Hepatocyte (in vitro differentiated cells): ENCODE data around the gene GORASP2.

Experiments used
- EZH2 ChIP-seq: fragments of 200-600 bp; sonication (generic); IDR thresholded peaks from 2 replicates; pipeline ENCODE4 v1.6.1; 2016; ENCODE audit warnings: antibody characterized with exemption, mild to moderate bottlenecking, borderline replicate concordance
- EZH2phosphoT487 ChIP-seq: fragments of 200-600 bp; sonication (generic); IDR thresholded peaks from one replicate; pipeline ENCODE4 v1.6.1; 2018; ENCODE audit warnings: antibody characterized with exemption, mild to moderate bottlenecking, low read depth, moderate library complexity; ENCODE audit not compliant: unreplicated experiment, severe bottlenecking
- TF ChIP-seq, protein P1 (sequence below): fragments of 200-600 bp; sonication (generic); IDR thresholded peaks from 2 replicates; pipeline ENCODE4 v1.5.1; 2016; ENCODE audit warnings: antibody characterized with exemption, mild to moderate bottlenecking; ENCODE audit not compliant: poor library complexity

DNA sequence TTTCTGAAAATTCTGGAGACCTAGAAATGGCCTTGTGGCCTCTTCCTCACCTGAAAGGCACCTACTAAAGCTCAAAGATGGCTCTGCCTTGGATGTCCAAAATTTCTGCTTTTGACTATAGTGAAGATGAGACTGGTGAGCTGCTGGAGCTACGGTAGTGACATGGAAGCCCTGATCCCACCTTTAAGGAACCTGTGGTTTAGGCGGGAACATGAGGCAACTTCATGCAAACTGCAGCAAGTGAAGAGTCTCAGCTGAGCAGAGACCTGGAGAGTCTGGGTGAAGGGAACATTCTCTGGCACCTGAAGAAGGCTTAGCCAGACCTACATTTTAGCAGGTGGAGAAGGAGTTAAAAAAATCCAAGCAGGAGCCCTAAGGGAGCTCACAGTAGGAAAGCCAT, 40.0 kb downstream of the GORASP2 start:
- TF ChIP-seq, protein P1, sequence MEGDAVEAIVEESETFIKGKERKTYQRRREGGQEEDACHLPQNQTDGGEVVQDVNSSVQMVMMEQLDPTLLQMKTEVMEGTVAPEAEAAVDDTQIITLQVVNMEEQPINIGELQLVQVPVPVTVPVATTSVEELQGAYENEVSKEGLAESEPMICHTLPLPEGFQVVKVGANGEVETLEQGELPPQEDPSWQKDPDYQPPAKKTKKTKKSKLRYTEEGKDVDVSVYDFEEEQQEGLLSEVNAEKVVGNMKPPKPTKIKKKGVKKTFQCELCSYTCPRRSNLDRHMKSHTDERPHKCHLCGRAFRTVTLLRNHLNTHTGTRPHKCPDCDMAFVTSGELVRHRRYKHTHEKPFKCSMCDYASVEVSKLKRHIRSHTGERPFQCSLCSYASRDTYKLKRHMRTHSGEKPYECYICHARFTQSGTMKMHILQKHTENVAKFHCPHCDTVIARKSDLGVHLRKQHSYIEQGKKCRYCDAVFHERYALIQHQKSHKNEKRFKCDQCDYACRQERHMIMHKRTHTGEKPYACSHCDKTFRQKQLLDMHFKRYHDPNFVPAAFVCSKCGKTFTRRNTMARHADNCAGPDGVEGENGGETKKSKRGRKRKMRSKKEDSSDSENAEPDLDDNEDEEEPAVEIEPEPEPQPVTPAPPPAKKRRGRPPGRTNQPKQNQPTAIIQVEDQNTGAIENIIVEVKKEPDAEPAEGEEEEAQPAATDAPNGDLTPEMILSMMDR = no peak
- TF ChIP-seq EZH2phosphoT487 (no peak), EZH2 (no peak)
